Activated T-helper 9 cell treated with anti-CD3 and anti-CD28 coated beads, Interleukin-2, amount 50 U/mL, for 16 hours (primary cell): ENCODE results near the gene REST.
"Not testable (repeated sequence)": the region's sequence is repeated elsewhere in the genome, so short reads cannot be mapped to it uniquely, and the experiment has no call there.

Experiments used
- DNase-seq: peaks from one replicate; pipeline ENCODE4 v3.0.0-alpha.2; 2020; ENCODE audit warnings: low read depth

Gene REST

DNA sequence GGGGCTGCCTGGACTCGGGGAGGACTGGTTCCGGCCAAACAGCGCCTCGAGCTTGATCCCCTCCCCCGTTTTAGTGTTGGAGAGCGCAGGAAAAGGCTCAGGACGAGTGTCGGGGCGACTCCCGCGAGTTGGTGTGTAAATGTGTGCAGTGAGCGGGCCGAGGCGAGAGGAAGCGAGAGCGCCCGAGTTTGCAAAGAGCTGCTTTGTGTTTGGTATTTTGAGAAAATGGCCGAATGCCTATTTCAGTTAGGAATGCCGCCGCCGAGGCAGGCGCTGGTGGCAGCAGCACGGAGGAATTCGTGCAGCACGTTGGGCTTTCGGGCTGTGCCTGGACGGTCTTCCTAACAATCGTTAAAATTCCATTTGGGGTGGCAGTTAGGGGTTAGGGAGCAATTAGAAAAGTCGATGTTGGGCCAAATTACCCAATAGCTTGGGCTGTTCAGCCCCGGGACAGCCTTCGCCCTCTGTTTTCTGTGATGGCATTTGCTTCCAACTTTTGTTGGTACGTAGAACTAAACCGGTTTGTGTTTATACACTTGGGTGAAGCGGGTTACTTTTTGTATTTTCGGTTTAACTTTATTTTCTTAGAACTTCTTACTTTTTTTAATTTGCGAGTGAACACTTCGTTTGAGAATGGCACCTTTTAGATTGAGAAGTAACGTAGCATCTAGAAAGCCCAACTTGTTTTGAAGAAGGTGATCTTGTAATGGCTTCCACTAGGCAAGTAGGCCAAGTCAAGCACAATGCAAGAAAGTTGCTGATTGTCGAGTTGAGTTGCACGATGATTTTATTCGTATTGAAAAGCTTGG, 1.6 kb downstream of the REST start:
- no peak for DNase-seq

- no peak for DNase-seq
Measured at GRCh38 chr4:56910172-56910967, 2.7 kb downstream of the REST start.

GRCh38 chr4:56914336-56914735, 6.6 kb downstream of the REST start:
- DNase-seq, result no peak

DNA sequence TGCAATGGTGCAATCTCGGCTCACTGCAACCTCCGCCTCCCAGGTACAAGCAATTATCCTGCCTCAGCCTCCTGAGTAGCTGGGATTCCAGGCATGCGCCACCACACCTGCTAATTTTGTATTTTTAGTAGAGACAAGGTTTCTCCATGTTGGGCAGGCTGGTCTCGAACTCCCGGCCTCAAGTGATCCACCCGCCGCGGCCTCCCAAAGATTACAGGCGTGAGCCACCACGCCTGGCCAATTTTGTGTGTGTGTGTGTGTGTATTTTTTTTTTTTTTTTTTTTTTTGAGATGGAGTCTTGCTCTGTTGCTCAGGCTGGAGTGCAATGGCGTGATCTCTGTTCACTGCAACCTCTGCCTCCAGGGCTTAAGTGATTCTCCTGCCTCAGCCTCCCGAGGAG, 7.3 kb downstream of the REST start:
- not testable (repeated sequence) for DNase-seq

DNA sequence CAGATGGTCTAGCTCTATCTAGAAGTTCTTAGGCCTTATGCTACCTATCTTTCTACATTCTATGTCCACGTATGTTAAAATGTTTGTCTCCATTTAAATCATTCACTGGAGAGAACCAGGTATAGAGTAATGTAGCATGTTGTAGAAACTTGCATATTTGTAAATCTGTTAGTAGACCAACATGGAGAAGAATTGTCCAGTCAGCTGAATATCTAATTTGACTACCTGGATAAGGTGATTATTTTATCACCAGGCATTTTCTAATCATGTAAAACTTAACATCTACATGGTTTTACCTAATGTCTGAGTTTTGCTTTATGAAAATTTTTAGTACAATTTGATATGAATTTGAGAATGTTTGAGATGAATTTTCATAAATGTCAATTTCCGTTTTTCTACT, 19.5 kb downstream of the REST start:
- no peak for DNase-seq

GRCh38 chr4:56930638-56931037, 22.9 kb downstream of the REST start:
- no peak for DNase-seq

DNA sequence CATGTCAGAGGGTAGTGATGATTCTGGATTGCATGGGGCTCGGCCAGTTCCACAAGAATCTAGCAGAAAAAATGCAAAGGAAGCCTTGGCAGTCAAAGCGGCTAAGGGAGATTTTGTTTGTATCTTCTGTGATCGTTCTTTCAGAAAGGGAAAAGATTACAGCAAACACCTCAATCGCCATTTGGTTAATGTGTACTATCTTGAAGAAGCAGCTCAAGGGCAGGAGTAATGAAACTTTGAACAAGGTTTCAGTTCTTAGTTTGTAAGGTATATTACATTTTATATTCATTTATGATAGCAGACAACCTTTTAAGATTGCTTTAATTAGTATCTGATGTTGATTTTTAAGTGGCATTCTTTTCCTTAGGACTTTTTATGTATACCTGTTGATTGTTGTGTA, 24.2 kb downstream of the REST start:
- DNase-seq, result no peak

DNA sequence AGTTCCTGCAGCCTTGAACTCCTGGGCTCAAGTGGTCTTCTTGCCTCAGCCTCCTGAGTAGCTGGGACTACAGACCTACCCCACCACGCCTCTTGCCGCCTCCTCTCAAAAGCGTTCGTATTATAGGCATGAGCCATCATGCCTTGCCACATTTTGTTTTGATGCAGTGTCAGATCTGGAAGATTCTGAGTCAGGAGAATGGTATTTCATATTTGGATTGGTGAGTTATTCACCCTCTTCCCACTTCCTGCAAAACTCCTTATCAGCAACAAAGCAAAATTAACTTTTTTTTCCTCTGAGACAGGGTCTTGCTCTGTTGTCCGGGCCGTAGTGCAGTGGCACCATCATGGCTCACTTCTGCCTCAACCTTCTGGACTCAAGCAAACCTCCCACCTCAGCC, 29.6 kb downstream of the REST start:
- no peak for DNase-seq

GRCh38 chr4:56939826-56940225, 32.1 kb downstream of the REST start:
- not testable (repeated sequence) for DNase-seq

- DNase-seq, result no peak
Measured at GRCh38 chr4:56940403-56940802, 32.7 kb downstream of the REST start.

DNA sequence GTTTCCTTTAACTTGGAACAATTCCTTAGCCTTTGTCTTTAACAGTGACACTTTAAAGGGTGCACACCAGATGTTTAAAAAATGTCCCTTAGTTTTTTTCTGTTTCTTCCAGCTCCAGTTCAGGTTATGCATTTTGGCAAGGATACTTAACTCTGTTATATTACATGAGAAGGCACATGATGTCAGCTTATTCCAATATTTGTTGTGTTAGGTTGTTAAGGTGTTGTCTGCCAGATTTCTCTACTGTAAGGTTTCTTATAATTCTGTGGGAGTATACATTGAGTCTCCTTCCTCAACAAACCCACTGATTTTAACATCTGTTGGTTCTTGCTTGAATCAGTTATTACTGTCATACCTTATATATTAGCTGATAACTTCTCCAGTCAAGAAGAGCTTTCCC, 33.3 kb downstream of the REST start:
- no peak for DNase-seq

DNA sequence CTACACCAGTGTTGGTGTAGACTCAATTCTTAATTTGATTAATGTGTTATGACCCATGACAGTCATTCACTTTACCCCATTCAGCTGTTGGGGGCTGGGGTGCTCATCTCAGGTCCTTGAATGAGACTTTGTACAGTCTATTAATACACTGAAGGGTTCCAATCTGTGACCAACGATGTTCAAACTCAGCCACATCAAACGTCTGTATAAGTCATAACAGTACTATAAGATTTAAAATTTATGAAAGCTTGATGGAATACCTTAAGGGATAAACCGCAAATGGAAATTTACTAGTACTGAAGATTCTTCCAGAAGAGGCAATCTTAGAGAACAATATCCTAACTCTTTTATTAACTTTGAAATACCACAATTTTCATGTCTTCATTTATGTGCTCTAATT, 33.7 kb downstream of the REST start:
- DNase-seq, result no peak

GRCh38 chr4:56953680-56954520, 46.2 kb downstream of the REST start:
- DNase-seq, result no peak

DNA sequence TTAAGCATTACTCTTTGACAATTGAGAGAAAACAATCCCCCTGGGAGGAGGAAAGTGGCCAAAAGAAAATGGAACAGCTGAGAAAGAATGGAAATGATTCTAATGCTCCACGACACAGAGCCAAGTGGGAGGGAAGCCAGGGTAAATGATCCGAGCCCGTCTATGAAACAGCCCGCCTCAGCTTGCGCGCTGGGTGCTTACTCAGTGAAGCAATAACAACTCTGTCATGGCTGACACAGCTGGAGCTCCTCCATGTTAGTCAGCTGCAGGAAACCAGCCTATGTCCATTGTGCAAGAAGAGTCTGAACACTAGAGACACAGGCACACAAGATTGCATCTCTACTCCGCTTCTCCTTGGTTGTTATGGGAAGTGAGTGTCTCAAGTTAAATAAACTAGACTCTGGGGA, 50.4 kb downstream of the REST start:
- no peak for DNase-seq

GRCh38 chr4:56959100-56959499, 51.4 kb downstream of the REST start:
- no peak for DNase-seq

DNA sequence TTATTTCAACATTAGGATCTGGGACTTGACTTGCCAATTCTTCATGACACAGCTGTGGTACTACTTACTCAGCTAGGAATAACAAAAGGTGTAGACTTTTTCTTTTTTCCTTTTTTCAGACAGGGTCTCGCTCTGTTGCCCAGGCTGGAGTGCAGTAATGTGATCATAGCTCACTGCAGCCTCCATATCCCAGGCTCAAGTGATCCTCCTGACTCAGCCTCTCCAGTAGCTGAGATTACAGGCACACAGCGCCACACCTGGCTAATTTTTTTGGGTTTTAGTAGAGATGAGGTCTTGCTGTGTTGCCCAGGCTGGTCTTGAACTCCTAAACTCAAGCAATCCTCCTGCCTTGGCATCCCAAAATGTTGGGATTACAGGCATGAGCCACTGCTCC, 53.4 kb downstream of the REST start:
- no peak for DNase-seq

DNA sequence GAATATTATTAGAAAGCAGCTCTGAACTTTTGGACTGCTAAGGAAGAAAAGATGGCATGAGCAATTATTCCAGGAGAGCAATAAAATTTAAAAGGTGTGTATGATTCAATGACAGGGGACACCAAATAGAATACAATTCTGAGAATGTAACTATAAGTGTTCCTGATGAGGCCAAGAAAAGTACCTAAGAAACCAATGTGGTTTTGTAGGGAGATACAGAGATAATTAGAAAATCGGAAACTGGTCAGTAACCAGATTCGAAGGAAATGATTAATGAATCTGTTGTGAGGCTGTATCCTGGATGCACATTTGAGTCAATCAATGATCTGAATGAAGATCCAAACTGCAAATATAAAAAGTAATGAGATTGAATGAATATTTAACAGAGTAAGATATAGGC, 63.7 kb downstream of the REST start:
- no peak for DNase-seq

DNA sequence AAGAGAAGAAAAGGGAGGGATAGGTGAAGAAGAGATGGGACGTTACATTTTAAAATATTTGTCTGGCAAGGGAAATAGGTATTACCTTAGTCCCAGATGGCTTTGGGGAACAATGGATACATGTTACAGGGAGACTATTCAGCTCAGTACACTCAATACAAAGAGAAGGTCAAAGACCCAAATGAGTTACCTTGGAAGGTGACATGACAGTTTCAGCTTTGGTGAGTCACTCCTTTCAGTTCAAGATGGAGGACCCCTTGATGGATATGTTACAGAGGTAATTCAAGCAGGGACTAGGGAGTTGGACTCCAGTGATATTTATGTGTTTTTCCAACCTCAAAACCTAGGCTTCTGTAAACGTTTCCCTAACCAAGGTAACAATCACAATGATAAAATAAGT, 64.7 kb downstream of the REST start:
- DNase-seq, result no peak

DNA sequence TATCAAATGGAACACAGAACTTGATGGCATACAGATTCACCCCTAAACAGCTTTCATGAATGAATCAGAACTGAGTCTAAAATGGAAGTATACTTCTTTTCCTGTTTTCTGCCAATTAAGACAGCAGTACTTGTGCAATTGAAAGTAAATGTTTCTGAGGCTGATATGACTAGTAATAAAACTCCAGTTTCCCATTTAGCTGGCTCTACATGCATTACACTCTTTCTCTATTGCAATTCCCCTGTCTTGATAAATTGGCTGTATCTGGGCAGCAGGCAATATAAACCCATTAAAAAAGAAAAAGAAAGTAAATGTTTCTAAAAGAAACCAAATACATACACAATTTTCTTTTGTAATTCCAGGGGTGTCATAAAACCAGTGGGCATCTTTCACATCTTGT, 65.1 kb downstream of the REST start:
- no peak for DNase-seq

DNA sequence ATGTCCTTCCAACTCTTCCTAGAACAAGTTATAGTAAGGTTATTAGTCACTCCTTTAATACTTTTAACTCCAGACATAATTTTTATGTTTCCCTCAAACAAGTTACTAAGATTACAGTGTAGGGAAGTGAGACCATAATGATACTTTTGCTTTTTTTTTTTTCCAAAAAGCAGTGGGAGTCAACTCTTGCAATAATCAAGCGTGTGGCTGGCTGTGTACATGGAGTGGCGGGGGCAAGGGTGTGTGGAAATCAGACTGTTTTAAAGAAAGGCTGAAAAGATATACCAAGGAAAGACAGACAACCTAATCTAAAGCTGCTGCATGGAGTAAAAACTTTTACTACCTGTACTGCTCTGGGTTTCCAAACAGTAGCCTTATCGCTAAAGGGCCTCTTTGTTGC, 65.6 kb downstream of the REST start:
- no peak for DNase-seq

DNA sequence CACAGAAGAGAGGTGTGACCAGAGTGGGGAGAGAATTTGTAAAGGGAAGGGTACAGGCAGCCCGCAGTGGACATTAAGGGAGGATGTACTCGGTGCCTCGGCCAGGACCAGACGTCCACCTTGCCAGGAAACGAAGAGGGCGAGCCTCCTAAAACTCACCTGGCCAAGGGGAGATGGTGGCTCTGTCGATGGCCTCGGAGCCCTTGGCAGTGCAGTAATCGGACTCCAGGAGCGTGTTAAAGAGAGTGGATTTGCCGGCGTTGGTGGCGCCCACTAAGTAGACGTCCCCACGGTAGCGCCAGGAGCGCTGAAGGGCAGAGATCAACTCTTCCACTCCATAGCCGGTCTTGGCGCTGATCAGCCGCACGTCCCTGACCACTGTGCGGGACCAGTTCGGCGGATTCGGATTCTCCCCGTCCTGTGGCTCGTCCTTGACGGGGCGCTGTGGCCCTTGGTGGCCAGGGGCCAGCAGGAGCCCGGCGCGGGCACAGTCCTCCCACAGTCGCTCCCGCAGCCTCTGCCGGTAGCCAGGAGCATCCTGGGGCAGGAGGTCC, 68.7 kb downstream of the REST start:
- DNase-seq, result no peak

GRCh38 chr4:56976837-56977320, 69.2 kb downstream of the REST start:
- DNase-seq, result peak; percentile 43
